HG02642 (cell line): ENCODE data around the gene ACTL7A.
"Not testable (repeated sequence)": the region's sequence is repeated elsewhere in the genome, so short reads cannot be mapped to it uniquely, and the experiment has no call there.

ENCODE experiments used
- ATAC-seq: cut with Tn5 transposase; IDR thresholded peaks from one replicate; pipeline ENCODE4 v1.9.1; 2021; ENCODE audit warnings: mild to moderate bottlenecking; ENCODE audit not compliant: unreplicated experiment, poor library complexity

ACTL7A gene

GRCh38 chr9:108848296-108848695 lies 13.8 kb upstream of the ACTL7A start:
- not testable (repeated sequence) for ATAC-seq

GRCh38 chr9:108850293-108850897 lies 11.7 kb upstream of the ACTL7A start:
- no peak for ATAC-seq

DNA sequence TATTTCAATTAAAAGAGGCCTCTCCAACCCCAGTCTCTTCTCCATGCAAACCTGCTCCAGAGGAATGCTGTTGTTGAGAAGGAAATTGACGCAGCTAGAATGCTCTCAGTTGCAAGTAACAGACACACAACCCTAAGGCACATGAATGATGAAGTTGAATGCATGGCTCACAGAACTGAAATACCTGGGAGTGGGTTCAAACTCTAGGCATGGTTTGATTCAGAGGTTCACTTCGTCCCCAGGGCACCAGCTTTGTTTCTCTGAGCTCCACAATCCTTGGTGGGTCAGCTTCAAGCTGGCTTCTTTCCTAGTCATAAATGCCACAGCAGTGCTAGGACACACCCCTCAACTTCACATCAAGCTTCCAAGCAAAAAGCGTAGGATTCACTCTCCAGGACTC lies 10.9 kb upstream of the ACTL7A start:
- no peak for ATAC-seq

- ATAC-seq = no peak
Observed at GRCh38 chr9:108852079-108852478, 10.0 kb upstream of the ACTL7A start.

DNA sequence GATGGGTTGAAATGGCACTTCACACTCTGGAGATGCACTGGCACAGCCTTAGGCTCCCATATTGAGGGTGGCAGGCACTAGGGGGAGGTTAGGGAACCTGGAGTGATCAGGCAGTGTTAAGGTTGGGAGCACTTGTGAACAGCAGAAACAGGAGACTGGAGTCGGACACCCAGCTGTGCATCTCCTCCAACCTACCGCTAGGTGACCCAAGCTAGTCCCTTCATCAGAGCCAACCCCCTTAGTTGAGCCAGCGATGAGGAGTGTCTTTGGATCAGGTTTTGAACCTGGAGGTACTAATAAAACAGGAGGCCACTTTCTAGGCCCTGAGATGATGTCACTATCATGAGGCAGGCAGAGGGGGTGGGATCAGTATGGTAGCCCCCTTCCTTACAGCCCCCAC lies 8.0 kb upstream of the ACTL7A start:
- no peak for ATAC-seq

- ATAC-seq = no peak
Observed at GRCh38 chr9:108854641-108855528, 7.2 kb upstream of the ACTL7A start.

DNA sequence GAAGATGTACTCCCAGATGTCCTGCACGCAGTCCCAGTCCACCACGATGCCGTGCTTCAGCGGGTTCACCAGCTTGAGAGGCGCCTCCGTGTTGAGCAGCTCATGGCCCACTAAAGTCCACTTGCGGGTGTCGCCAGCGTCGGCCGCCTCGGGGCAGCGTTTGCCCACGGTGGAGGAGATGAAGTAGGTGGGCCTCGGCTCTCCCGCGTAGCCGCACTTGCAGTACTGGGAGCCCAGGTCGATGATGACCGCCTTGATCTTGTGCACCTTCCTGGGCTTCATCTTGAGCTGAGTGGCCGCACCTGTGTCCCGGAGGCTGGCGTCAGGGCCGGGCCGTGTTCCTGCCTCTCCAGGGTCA lies 6.6 kb upstream of the ACTL7A start:
- ATAC-seq = no peak

DNA sequence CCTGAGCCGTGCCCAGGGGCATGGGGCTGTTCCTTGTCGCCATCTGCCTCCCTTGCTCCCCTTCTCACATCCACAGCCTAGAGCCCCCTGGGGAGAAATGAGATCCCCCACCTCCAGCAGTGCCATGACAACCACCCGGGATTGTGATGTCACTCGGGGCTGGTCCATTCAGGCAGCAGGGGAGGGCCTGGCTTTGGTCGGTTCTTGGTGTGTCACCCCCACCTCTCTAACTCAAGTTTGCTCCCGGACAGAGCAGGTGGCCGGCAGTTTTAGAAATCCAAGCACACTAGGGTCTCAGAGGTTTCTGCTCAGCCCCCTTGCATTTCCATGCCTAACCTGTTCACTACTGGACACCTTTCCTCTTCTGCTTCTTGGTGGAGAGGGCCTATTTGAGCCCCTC lies 6.2 kb upstream of the ACTL7A start, which contains the start of gene ACTL7B:
Gene ACTL7B (minus strand): TSS at position 99 of the 400 bp plus-strand sequence. CDS start 56 bp downstream, at position 43.
- no peak for ATAC-seq

DNA sequence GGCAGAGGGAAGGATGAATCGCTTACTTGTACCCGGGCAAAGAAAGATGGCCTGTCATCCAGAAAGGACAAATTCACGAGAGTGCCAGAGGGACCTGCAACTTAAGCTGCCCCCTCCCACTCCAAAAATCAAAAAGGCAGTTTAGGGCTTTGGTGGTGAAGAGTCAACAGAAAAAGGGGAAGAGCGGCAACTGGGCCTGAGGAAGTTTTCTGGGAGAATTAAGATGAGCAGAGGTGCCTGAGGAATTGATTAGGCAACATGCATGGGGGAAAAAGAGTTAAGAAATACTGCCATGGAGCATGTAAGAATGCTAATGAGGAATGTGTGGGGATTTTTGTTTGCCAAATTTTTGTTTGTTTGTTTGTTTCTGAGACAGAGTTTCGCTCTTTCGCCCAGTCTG lies 4.5 kb upstream of the ACTL7A start:
- no peak for ATAC-seq

GRCh38 chr9:108859459-108860114 lies 2.5 kb upstream of the ACTL7A start:
- ATAC-seq = no peak

DNA sequence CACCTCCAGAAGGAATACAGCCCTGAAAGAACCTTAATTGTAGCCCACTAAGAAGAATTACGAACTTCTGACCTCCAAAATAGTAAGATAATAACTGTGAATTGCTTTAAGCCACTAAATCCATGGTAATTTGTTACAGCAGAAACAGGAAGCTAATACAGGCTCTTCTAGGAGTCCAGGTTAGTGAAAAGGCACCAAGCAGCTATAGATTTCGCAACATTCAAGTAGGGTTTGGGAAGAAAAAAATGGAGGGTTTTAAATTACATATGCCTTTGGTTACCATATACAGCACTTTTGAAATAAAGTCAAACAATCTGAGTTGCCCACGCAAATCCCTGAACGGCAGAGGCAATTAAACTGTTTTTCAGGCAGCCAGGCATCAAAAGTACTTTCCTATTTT lies 1.7 kb upstream of the ACTL7A start:
- no peak for ATAC-seq

DNA sequence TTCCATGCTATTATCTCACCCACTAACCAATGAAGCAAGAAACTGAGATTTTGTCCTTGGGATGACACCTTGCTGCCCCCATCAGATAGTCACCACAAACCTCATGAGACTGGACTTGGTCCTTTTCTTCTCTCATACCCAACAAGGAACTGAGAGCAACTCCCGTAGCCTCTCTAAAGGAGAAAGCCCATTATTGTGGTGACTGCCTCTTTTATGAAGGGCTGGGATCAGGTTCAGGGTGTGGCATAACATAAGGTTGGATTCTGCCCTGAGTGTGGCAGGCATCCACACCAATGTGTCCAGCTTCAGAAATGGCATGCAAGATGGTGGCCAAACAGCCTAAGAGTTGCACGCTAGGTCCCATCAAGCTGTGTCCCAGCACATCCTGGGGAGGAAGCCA lies 1.3 kb upstream of the ACTL7A start:
- no peak for ATAC-seq

DNA sequence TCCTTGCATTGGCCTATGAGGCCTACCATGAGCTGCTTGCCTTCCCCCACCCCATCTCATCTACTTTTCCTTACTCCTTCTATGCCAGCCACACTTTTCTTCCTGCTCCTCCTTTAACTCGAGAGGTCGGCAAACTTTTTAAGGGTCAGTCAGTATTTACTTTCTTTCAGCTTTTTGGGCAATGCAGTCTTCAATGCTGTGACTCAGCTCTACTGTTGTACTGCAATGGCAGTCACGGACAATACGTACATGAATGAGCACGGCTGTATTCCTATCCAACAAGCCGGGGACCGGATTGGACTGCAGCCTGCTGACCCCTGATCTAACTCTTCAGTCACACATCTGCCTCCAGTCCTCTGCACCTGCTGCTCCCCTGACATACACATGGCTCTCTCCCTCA lies 602 bp upstream of the ACTL7A start:
- ATAC-seq = no peak

- no peak for ATAC-seq
Observed at GRCh38 chr9:108863891-108864290, 1.8 kb downstream of the ACTL7A start.

DNA sequence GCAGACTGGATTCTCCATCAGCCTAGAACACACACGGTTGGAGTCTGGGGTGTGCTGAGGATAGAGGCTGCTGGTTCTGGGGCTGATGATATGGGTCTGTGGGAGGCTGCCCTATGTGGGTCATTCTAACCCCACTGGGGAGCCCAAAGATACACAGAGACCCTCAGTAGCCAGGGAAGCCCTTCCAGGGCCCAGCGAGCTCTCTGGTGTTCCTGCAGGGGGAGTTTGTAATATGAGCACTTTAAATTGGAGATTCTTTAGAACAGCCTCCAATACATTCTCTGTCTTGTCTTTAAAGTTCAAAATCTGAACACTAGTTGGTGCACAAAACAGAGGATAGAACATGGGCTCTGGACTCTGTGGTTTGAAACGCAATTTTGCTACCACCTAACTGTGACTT lies 2.4 kb downstream of the ACTL7A start:
- no peak for ATAC-seq

DNA sequence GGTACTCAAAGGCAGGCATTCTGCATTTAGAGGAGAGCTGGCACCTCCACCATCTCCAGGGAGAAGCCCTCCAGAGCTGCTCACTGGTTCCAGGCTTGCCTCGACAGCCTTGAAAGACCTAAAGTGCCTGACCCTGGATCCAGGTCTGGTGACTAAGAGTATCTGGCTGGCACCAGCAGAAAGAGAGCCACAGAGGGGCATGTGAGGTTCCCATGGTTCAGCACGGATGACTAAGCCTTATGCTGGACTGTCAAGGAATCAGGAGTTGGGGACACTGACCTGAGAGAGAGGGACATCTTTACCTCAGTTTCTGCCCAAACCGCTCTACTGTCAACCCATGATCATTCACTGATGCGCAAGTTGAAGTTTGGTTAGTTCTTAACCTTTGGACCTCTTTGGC lies 3.0 kb downstream of the ACTL7A start:
- ATAC-seq = no peak

DNA sequence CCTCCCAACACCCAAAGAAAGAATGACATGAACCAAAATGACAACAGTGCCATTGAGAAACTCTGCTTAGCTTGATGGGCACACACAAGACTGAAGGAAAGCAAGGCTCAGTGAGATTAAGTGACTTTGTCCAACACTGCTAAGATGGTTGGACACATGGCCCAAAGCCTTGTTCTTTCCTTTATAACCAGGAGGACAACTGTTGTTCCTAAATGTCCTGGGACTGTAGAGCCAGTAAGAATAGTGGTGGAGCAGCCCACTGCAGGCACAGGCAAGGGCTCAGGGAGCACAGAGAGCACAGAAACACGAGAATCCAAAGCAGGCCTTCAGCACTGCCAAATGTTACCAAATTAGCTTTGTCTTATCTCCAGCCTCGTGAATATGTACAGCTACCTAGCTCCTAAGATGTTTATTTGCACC lies 3.9 kb downstream of the ACTL7A start:
- ATAC-seq = no peak

- no peak for ATAC-seq
Observed at GRCh38 chr9:108867116-108867515, 5.0 kb downstream of the ACTL7A start.

DNA sequence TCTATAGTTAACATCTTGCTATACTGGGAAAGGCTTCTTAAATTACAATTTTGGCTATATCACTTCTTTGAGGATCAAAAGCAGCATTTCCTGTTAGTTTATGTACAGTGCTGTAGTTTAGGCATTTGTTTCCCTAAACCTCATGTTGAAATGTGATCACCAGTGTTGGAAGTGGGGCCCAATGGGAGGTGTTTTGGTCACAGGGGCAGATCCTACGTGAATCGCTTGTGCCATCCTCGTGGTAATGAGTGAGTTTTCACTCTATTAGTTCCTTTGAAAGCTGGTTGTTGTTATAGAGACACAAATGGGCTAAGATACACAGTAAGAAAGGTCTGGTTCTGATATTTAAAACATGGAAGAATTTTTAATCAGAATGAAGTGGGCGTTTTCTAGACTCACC lies 5.8 kb downstream of the ACTL7A start:
- no peak for ATAC-seq

GRCh38 chr9:108869092-108869725 lies 7.1 kb downstream of the ACTL7A start:
- ATAC-seq = no peak
